ENCODE data around the gene CBARP. TPM values are rescaled to one million over a fixed set of nuclear protein-coding genes. Genes with fewer than 3 reads are reported as not detected.

The CBARP gene
- total and polyA plus RNA-seq, 9 of the 15 experiments (the other 6 are each of a cell fraction or from before 2014, with no cell fraction given), result 0.03 to 8.9 (median 1.2) TPM; not detected in 1

DNA sequence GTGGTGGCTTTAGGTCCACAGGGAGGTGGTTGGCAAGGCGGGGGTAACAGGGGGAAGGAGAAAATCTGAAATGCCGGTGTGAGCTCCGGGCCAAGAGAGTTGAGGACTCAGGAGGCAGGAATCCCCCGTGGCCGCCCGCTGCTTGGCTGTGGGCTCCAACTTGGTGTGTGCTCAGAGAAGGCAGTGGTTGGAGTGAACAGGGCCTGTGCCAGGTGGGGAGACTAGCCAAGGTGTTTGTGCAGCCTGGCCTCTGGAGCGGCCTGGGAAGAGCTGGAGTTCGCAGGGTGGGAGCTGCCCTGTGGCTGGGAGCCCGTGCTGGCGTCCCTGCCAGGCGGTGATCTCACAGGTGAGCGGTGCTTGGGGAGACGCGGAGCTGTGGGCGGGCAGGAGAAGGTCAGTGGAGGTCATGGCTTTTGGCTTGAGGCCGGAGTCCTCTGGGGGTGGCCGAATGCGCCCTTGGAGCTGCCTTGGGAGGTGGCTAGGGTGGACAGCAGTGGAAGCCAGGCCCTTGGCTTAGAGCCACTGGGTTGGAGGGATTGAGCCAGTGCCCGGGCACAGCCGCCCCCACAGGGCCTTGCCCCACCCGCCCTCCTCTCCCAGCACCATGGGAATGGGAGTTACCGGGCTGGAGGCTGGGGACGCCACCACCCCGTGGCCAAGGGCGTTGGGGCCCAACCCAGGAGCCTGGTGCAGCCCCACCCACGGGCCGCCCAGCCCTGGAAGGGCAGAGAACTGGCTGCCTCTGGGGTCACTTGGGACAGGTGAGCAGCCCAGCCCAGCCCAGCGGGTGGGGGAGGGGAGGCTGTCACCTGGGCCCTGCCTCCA is 24.2 kb upstream of the CBARP start (continued):
- TF ChIP-seq, protein P1, sequence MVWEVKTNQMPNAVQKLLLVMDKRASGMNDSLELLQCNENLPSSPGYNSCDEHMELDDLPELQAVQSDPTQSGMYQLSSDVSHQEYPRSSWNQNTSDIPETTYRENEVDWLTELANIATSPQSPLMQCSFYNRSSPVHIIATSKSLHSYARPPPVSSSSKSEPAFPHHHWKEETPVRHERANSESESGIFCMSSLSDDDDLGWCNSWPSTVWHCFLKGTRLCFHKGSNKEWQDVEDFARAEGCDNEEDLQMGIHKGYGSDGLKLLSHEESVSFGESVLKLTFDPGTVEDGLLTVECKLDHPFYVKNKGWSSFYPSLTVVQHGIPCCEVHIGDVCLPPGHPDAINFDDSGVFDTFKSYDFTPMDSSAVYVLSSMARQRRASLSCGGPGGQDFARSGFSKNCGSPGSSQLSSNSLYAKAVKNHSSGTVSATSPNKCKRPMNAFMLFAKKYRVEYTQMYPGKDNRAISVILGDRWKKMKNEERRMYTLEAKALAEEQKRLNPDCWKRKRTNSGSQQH (CRISPR knock-in tag; IDR thresholded peaks at IDR 0.05), result no peak
- TF ChIP-seq, protein P2, sequence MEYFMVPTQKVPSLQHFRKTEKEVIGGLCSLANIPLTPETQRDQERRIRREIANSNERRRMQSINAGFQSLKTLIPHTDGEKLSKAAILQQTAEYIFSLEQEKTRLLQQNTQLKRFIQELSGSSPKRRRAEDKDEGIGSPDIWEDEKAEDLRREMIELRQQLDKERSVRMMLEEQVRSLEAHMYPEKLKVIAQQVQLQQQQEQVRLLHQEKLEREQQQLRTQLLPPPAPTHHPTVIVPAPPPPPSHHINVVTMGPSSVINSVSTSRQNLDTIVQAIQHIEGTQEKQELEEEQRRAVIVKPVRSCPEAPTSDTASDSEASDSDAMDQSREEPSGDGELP (CRISPR knock-in tag; IDR thresholded peaks at IDR 0.05; ENCODE audit: borderline replicate concordance), result peak; percentile 49; the same call in 1 of the 2 replicates
- TF ChIP-seq, protein P3, sequence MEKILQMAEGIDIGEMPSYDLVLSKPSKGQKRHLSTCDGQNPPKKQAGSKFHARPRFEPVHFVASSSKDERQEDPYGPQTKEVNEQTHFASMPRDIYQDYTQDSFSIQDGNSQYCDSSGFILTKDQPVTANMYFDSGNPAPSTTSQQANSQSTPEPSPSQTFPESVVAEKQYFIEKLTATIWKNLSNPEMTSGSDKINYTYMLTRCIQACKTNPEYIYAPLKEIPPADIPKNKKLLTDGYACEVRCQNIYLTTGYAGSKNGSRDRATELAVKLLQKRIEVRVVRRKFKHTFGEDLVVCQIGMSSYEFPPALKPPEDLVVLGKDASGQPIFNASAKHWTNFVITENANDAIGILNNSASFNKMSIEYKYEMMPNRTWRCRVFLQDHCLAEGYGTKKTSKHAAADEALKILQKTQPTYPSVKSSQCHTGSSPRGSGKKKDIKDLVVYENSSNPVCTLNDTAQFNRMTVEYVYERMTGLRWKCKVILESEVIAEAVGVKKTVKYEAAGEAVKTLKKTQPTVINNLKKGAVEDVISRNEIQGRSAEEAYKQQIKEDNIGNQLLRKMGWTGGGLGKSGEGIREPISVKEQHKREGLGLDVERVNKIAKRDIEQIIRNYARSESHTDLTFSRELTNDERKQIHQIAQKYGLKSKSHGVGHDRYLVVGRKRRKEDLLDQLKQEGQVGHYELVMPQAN (IDR thresholded peaks at IDR 0.05; ENCODE audit: borderline replicate concordance), result no peak
- TF ChIP-seq KLF1 (tag; IDR thresholded peaks at IDR 0.05) (no peak), FOS (IDR thresholded peaks at IDR 0.05; ENCODE audit: extremely low read depth, insufficient read length) (no peak), EGR1 (conservative IDR thresholded peaks at IDR 0.05) (peak; percentile 42; the same call in 1 of the 2 replicates), ELF1 (tag; IDR thresholded peaks at IDR 0.05) (no peak), MTA2 (IDR thresholded peaks at IDR 0.05; ENCODE audit: low read depth) (no peak), CEBPG (CRISPR knock-in tag; IDR thresholded peaks at IDR 0.05) (no peak), CEBPG (tag; conservative IDR thresholded peaks at IDR 0.05 in 1 of 2, IDR thresholded peaks at IDR 0.05 in 1 of 2) (no peak), NFIX (CRISPR knock-in tag; IDR thresholded peaks at IDR 0.05; ENCODE audit: low read depth) (no peak), KDM5B (IDR thresholded peaks at IDR 0.05; ENCODE audit: insufficient replicate concordance, low read depth, low read length) (peak; percentile 23), DACH1 (IDR thresholded peaks at IDR 0.05; ENCODE audit: partially characterized antibody) (no peak), ZNF551 (CRISPR knock-in tag; IDR thresholded peaks at IDR 0.05) (no peak), CBFA2T3 (IDR thresholded peaks at IDR 0.05) (no peak), CCAR2 (IDR thresholded peaks at IDR 0.05; ENCODE audit: low read depth, low read length) (no peak), CBX2 (IDR thresholded peaks at IDR 0.05; ENCODE audit: insufficient read depth, low read length, poor library complexity, severe bottlenecking) (no peak), ZNF253 (CRISPR knock-in tag; conservative IDR thresholded peaks at IDR 0.05) (no peak), ZFPM2 (CRISPR knock-in tag; IDR thresholded peaks at IDR 0.05) (no peak), PURB (CRISPR knock-in tag; IDR thresholded peaks at IDR 0.05; ENCODE audit: low read depth) (no peak)
- TF ChIP-seq, protein P4, sequence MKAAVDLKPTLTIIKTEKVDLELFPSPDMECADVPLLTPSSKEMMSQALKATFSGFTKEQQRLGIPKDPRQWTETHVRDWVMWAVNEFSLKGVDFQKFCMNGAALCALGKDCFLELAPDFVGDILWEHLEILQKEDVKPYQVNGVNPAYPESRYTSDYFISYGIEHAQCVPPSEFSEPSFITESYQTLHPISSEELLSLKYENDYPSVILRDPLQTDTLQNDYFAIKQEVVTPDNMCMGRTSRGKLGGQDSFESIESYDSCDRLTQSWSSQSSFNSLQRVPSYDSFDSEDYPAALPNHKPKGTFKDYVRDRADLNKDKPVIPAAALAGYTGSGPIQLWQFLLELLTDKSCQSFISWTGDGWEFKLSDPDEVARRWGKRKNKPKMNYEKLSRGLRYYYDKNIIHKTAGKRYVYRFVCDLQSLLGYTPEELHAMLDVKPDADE (conservative IDR thresholded peaks at IDR 0.05; ENCODE audit: control insufficient read depth, low read depth, low read length), result 0 out of 2 replicates have a peak, but pooled peaks have one; percentile 17
- TF ChIP-seq, protein P5, sequence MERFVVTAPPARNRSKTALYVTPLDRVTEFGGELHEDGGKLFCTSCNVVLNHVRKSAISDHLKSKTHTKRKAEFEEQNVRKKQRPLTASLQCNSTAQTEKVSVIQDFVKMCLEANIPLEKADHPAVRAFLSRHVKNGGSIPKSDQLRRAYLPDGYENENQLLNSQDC (CRISPR knock-in tag; IDR thresholded peaks at IDR 0.05), result no peak

Measured in K562 (cell line).